Stomach (tissue), 4 donors: ENCODE results near the gene CAMSAP1.

Experiments
- CTCF ChIP-seq, 7 experiments: fragments of 450-650 bp in 4 of 7; fragments of 200-600 bp in 3 of 7; sonication (generic) in 3 of 7; IDR thresholded peaks; one replicate each; pipeline ENCODE4 v1.5.1; 2016 to 2019; ENCODE audit warnings: antibody characterized with exemption in 7 of 7, control low read depth in 2 of 7, mild to moderate bottlenecking in 1 of 7
- POLR2AphosphoS5 ChIP-seq, 3 donors: sonication (generic); formaldehyde crosslinking; IDR thresholded peaks; one replicate each; pipeline ENCODE4 v1.6.1; 2016; ENCODE audit warnings: antibody characterized with exemption in 3 of 3

DNA sequence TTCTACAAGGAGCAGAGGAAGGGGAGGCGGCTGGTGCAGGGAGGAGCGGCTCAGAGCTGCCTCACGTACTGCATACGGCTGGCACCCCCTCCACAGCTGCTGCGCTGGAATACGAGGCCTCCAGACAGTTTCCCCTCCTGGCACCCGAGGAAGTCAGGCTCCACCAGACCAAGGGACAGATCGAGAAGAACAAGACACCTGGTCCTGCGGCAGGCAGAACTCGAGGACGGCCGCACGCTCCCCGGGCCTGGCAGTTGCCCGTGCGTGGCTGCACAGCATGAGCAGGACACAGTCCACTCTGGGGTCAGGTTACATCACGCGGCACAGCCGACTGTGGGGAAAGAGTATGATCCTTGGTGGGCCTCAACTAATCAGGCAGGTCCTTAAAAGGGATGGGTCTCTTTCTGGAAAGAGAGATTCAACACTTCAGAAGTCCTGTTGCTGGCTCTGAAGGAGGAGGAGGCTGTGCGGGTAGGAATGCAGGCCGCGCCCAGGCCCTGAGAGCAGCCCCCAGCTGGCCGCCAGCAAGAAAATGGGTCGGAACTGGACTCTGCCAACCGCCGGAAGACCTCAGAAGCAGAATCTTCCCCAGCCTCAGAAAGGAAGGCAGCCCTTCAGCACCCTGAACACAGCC is 42.3 kb upstream of the CAMSAP1 start:
- TF ChIP-seq POLR2AphosphoS5 (IDR thresholded peaks at IDR 0.05) (no peak), CTCF (IDR thresholded peaks at IDR 0.05) (no peak)
